ENCODE data around the gene CWH43. TPM values are rescaled to one million over a fixed set of nuclear protein-coding genes. Genes with fewer than 3 reads are reported as not detected.
A peak's percentile ranks its signal among the peaks of the same experiment; 100 is the strongest.

CWH43 gene
- polyA plus RNA-seq, 1 of the 3 experiments (the other 2 are of a cell fraction), result not detected

- no peaks in the 10 kb centered on the region; the same call in 1 of the 2 replicates for H3K27me3 ChIP-seq (ENCODE audit: insufficient read depth)
- no peak overlapping the region for H3K27ac ChIP-seq (ENCODE audit: low read depth in 2 of 2, low read length in 1 of 2)
- no peaks in the 10 kb centered on the region for H3F3A ChIP-seq (replicated peaks; ENCODE audit: insufficient read depth)
- H2AFZ ChIP-seq (ENCODE audit: low read depth), result peak overlapping the region; percentile 61; the same call in 1 of the 2 replicates
- H3K4me2 ChIP-seq, result peak overlapping the region; percentile 45; the same call in 1 of the 2 replicates
- H3K9ac ChIP-seq, result no peak overlapping the region
- no peaks in the 10 kb centered on the region for H3K79me2 ChIP-seq (ENCODE audit: insufficient read depth)
- CTCF ChIA-PET, result interaction anchor here (1.0 to 1.7 kb wide), 3 partner anchors 9 to 38 kb away, joined by 3 to 4 read pairs (median 4); no protein-coding TSS in a partner anchor
- peak; percentile 27 for DNase-seq
- POLR2A ChIA-PET, result no interaction called here
- peak overlapping the region in 1 of 2 experiments; percentile 14; a peak in 1 of 4 replicates for H3K4me3 ChIP-seq (ENCODE audit: low read depth in 2 of 2, low read length in 1 of 2)
- H3K9me3 ChIP-seq, result no peaks in the 10 kb centered on the region
- H3K4me1 ChIP-seq (ENCODE audit: control insufficient read depth in 1 of 2, insufficient read depth in 2 of 2, low read depth in 1 of 2, low read length in 1 of 2), result no peaks in the 10 kb centered on the region
- WGBS (ENCODE audit: low lambda C conversion rate), result 4% methylated on average over 11 of the region's 11 CpGs
- H3K36me3 ChIP-seq (replicated peaks in 1 of 2; ENCODE audit: control insufficient read depth in 1 of 2, insufficient read depth in 2 of 2, low read length in 1 of 2), result no peaks in the 10 kb centered on the region
- TF ChIP-seq RAD21 (IDR thresholded peaks at IDR 0.05; ENCODE audit: low read length) (peak; percentile 81), CTCF (IDR thresholded peaks at IDR 0.05) (peak; percentile 72), TEAD4 (IDR thresholded peaks at IDR 0.05; ENCODE audit: borderline replicate concordance, insufficient read depth) (no peak), SMC3 (IDR thresholded peaks at IDR 0.05; ENCODE audit: low read depth, low read length) (peak; percentile 50)
- no peaks in the 10 kb centered on the region for H3K9me2 ChIP-seq
- no peaks in the 10 kb centered on the region for H4K20me1 ChIP-seq (ENCODE audit: insufficient read depth)
These were observed 46.5 kb downstream of the CWH43 start for GRCh38 chr4:49032440-49033161.

- H3K4me2 ChIP-seq, result no peak overlapping the region
- no peaks in the 10 kb centered on the region for H3K36me3 ChIP-seq (replicated peaks in 1 of 2; ENCODE audit: control insufficient read depth in 1 of 2, insufficient read depth in 2 of 2, low read length in 1 of 2)
- no peaks in the 10 kb centered on the region for H3K4me1 ChIP-seq (ENCODE audit: control insufficient read depth in 1 of 2, insufficient read depth in 2 of 2, low read depth in 1 of 2, low read length in 1 of 2)
- no peak for DNase-seq
- no peaks in the 10 kb centered on the region for H3K9me2 ChIP-seq
- H3K9me3 ChIP-seq, result no peaks in the 10 kb centered on the region
- no peak overlapping the region for H3K9ac ChIP-seq
- no peak overlapping the region for H3K4me3 ChIP-seq (ENCODE audit: low read depth in 2 of 2, low read length in 1 of 2)
- H3F3A ChIP-seq (replicated peaks; ENCODE audit: insufficient read depth), result no peaks in the 10 kb centered on the region
- H3K27ac ChIP-seq (ENCODE audit: low read depth in 2 of 2, low read length in 1 of 2), result no peak overlapping the region
- H4K20me1 ChIP-seq (ENCODE audit: insufficient read depth), result no peaks in the 10 kb centered on the region
- POLR2A ChIA-PET, result no interaction called here
- H3K79me2 ChIP-seq (ENCODE audit: insufficient read depth), result no peaks in the 10 kb centered on the region
- WGBS (ENCODE audit: low lambda C conversion rate), result 3% methylated on average over 3 of the region's 3 CpGs
- H3K27me3 ChIP-seq (ENCODE audit: insufficient read depth), result no peaks in the 10 kb centered on the region; the same call in 1 of the 2 replicates
- CTCF ChIA-PET, result interaction anchor here (1.2 kb wide), 1 partner anchor 11 kb away, joined by 4 read pairs; no protein-coding TSS in a partner anchor
- no peak overlapping the region for H2AFZ ChIP-seq (ENCODE audit: low read depth)
- TF ChIP-seq GABPA (IDR thresholded peaks at IDR 0.05; ENCODE audit: low read depth) (no peak), EP300 (IDR thresholded peaks at IDR 0.05; ENCODE audit: borderline replicate concordance in 1 of 2, low read depth in 1 of 2, low read length in 1 of 2) (no peak), NFIC (IDR thresholded peaks at IDR 0.05; ENCODE audit: borderline replicate concordance) (no peak), TAF1 (IDR thresholded peaks at IDR 0.05; ENCODE audit: borderline replicate concordance, low read depth, low read length) (no peak), FOXJ3 (CRISPR knock-in tag; IDR thresholded peaks at IDR 0.05) (no peak), MAX (IDR thresholded peaks at IDR 0.05; ENCODE audit: low read depth) (no peak), EZH2phosphoT487 (IDR thresholded peaks at IDR 0.05; ENCODE audit: borderline replicate concordance, low read depth) (no peak), IRF3 (IDR thresholded peaks at IDR 0.05; ENCODE audit: low read depth, low read length) (no peak), JUND (IDR thresholded peaks at IDR 0.05) (no peak), ZBTB33 (IDR thresholded peaks at IDR 0.05; ENCODE audit: borderline replicate concordance, low read depth) (no peak), ELF1 (IDR thresholded peaks at IDR 0.05) (no peak), FOSL2 (IDR thresholded peaks at IDR 0.05; ENCODE audit: borderline replicate concordance, low read depth) (no peak), GATA2 (CRISPR knock-in tag; IDR thresholded peaks at IDR 0.05) (no peak), REST (IDR thresholded peaks at IDR 0.05; ENCODE audit: low read depth, low read length) (no peak)
These were observed 50.5 kb downstream of the CWH43 start for GRCh38 chr4:49036528-49036927.
